HG03025 (cell line): Measurements from ENCODE around the gene FAM229B.
A peak's percentile ranks its signal among the peaks of the same experiment; 100 is the strongest.
"Not testable (repeated sequence)": the region's sequence is repeated elsewhere in the genome, so short reads cannot be mapped to it uniquely, and the experiment has no call there.

Experiments
- ATAC-seq: cut with Tn5 transposase; IDR thresholded peaks from one replicate; pipeline ENCODE4 v1.9.1; 2021; ENCODE audit warnings: mild to moderate bottlenecking, moderate library complexity; ENCODE audit not compliant: unreplicated experiment, low FRiP score

The FAM229B gene, protein sequence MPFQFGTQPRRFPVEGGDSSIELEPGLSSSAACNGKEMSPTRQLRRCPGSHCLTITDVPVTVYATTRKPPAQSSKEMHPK

DNA sequence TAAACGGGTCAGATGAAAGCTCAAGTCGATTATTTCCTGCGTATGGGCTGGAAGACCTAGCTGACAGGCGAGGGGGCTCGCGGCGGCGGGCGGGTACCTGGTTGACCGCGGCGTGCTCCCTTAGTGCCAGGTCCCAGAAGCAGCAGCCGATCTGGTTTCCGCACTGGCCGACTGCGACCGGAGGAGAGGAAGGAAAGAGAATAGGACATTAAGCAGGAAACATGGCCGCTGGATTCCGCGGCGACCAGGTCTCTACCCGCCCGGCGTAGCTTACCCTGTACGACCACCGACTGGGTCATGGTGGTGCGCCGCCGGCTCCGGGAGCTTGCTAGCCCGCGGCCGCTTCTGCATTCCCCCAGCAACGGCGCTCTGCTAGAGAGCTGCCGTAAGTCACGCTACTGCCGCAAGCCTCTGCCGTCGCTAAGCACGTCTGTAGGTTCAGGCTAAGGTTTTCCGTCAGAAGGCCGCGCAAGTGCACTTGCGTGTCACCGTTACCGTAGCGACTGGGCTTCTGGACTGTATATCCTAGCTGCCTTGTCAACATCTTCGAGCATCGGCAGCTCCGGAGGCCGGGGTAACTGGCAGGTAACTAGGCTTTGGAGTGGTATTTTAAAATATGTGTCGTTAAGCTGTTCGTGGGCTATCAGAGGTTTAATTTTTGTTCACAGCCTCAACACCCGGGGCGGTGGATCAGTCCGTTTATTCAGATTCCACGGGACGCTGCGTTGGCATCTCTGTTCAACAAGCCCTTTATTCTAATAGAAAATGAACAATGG lies at the start of gene FAM229B, which contains the start of gene TUBE1:
Gene FAM229B (plus strand): TSS at position 456 of the 776 bp plus-strand sequence. CDS start 11,693 bp downstream, outside the sequence.
Gene TUBE1 (minus strand): TSS at position 347 of the 776 bp plus-strand sequence. CDS start 48 bp downstream, at position 299.
- ATAC-seq, result peak; percentile 97

DNA sequence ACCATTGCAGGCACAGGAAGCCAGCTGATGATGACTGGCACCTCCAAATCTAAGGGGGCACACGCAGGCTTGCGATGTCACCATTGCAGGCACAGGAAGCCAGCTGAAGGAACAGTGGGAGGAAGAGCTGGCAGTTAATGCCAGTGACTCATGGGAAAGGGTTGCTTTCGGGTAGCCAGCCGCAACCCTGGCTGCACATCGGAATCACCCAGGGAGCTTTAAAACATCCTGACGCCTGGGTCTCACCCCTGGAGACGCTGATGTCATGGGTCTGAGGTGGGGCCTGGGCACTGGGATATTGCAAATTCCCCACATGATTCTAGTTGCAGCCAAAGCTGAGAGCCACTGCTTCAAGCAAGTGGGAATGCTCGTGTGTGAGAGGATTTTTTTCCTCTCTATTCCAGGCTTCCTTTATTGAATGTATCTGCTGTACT lies 49.6 kb upstream of the FAM229B start:
- ATAC-seq, result no peak

GRCh38 chr6:112038268-112038667 lies 49.1 kb upstream of the FAM229B start:
- no peak for ATAC-seq

- no peak for ATAC-seq
These were observed 48.5 kb upstream of the FAM229B start for GRCh38 chr6:112038756-112039430.

DNA sequence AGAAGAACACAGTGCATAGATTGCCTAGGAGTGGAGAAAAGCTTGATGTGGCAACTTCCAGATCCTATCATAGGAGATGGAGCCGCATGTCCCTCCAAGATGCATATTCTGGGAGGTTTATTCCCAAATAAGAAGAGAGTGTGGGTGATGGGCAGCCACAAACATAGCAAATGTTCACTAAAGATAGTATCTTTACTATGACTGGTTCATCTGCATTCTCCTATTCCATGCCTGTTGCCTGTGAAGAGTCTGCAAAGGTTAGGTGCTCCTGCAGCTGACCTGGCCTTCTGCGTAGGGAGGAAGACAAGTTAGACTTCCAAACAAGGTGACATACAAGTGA lies 48.0 kb upstream of the FAM229B start:
- ATAC-seq, result no peak

GRCh38 chr6:112040956-112041355 lies 46.4 kb upstream of the FAM229B start:
- no peak for ATAC-seq

- ATAC-seq, result no peak
These were observed 45.9 kb upstream of the FAM229B start for GRCh38 chr6:112041535-112041934.

- ATAC-seq, result peak; percentile 92
These were observed 44.1 kb upstream of the FAM229B start for GRCh38 chr6:112043032-112044007.

DNA sequence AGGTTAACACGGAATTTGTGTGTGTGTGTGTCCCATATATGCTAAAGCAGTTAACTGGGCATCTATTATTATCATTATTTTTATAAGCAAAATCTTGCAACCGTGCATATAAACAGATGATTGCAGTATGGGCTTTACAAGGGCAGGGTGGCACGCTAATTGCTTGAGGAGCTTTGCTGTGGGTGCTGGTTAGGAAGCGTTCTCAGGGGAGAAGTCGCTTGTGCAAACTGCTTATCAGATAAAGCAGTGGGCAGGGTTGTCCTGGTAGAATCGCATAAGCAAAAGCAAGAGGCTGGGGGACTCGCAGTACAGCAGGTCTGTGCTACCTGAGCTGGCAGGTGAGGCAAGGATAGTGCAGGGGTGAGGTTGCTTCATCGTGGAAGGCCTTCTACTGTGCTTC lies 43.2 kb upstream of the FAM229B start:
- ATAC-seq, result no peak

- ATAC-seq, result no peak
These were observed 42.5 kb upstream of the FAM229B start for GRCh38 chr6:112044856-112045255.

GRCh38 chr6:112047523-112047922 lies 39.9 kb upstream of the FAM229B start:
- not testable (repeated sequence) for ATAC-seq

- ATAC-seq, result no peak
These were observed 38.2 kb upstream of the FAM229B start for GRCh38 chr6:112049026-112049799.

DNA sequence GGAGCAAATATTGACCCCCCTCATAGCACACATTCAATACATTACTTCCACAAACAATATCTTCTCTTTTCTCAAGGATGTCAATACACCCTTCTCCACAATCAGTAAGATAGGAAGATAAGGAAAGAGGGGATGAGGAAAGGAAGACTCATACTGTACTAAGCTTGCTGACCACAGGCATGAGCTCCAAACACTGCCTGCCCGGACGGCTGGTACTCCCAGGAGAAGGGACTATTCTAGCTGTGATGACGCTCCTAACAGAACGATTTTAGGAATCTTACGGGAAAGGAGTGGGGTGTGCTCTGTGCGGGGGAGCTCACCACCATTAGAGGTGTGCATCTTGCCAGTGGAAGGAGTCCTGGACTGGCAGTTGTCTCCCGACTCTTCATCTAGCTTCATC lies 37.4 kb upstream of the FAM229B start:
- no peak for ATAC-seq

DNA sequence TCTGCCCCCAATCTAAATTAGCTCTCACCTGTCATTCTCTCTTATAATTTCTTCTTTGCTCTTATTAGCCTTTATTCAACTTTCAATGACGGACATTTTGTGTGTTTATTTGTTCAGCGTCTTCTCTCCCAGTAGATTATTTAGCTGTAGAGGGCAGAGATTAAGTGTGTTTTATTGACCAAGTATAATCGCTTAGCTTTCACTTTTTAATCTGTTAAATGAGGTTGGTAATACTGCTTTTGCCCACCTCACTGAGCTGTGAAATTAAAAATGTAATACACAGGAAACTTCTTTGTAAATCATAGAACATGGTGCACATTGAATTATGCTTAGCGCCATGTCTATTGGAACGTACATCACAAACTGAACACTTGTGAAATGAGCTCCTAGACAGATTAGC lies 37.0 kb upstream of the FAM229B start:
- no peak for ATAC-seq

GRCh38 chr6:112051251-112051740 lies 36.1 kb upstream of the FAM229B start:
- not testable (repeated sequence) for ATAC-seq

DNA sequence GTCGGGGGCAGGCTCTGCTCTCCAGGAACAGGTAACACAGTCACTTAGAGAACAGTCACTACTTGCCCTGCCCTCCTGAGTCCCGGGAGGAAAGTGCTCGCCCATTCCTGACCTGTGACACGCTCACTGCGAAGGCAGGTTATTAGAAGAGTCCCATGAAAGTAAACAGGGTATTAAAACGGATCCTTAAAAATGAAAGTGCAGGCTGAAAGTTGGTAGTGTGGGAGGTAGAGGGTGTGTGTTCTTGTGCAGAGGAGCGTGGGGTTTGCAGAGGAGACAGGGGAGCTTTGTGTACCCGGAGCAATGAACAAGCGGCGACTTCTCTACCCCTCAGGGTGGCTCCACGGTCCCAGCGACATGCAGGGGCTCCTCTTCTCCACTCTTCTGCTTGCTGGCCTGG lies 33.4 kb upstream of the FAM229B start, which contains the start of gene CCN6:
Gene CCN6 (plus strand): TSS at position 104 of the 400 bp plus-strand sequence. CDS start 254 bp downstream, at position 358.
- ATAC-seq, result no peak

DNA sequence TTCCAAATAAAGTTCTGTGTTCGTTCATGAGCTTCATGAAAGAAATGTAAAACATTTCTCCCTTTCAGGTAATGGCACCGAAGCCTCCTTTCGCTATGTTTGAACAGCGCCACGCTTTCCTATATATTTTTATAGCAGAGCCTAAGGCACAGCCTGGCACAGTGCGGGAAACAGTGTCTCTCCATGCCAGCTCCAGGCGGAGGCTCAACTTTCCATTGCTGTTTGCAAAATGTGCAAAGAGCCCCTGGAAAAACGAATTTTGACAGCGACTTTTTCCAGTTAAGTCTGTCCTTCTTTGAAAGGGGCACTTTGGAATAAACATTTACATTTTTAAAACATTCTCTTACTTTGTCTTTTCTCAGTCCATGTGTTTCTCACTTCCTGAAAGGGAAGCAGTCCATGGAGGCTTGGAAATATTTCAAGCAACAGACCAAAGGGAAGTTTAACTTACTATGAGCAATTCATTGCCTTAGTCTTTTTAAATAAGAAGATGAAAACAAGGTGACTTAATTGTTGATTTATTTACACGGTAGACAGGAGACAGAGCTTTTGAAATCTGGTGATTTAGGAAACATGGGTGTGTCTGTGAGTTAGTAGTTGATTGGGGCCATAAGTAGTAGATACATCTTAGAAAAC lies 32.7 kb upstream of the FAM229B start:
- no peak for ATAC-seq

DNA sequence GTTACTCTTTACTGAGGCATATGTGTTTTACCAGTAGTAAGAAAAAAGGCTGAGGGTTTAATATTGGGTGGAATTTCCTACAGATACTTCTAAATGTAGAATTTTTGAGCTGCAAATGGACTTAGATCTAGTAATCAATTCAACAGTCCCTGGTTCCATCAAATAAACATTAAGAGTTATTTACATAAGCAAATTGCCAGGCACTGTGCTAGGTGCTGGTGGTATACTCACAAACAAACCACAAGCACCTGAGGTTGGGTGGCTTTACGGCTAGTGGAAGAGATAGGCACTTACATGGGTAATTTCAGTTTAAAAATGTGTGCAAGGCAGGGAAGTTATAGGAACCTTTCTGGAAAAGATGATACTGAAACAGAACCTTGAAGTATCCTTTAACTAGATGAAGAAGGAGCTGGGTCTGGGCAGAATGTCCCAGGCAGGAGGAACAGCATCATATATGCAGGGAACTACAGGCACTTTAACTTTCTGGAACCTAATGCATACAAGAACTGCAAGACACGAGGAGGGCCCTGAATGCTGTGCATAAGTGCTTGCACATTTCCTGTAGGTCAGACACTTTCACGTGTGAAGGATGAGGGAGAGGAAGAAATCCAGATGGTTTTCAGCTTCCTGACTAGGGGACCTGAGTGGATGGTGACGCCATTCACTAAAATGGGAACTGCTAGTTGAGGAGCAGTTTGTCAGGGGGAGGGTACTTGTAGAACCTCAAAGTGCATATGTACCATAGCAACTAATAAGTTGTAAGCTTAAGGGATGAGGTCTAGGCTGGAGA lies 29.0 kb upstream of the FAM229B start:
- no peak for ATAC-seq
